GM21423 (cell line): ENCODE results near the gene ACTR10.
"Not testable (repeated sequence)": the region's sequence is repeated elsewhere in the genome, so short reads cannot be mapped to it uniquely, and the experiment has no call there.

ENCODE experiments used
- ATAC-seq: cut with Tn5 transposase; IDR thresholded peaks from one replicate; pipeline ENCODE4 v1.9.1; 2021; ENCODE audit warnings: mild to moderate bottlenecking, moderate library complexity; ENCODE audit not compliant: unreplicated experiment

Gene ACTR10

DNA sequence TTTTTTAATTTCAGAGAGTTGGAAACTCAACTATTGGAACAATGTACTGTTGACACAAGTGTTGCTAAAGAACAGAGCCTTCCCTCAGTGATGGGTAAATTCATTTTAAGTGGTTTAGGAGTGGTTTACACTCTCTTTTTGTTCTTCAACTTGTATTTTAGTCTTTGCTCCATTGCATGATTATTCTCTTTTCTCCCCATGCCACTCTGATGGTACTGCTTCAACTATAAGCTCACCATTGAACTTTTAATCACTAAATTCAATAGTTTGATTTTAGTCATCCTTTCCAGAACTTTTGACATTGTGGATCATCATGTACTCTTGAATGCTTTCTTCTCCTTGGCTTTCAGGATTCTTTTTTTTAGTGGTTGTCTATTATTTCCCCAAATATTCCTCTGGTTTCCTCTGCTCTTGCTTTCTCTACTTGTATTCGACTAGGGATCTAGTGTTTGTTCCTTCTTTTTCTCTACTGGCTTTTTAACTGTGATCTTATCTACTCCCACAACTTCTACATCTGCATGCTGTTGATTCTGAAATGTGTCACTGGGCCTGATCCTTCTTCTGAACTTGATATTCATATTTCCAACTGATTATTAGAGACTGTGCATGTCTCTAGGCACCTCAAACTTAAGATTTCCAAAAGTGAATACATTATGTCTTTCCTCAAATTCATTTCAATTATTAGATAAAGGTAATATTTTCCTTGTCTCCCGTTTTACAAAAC lies 15.4 kb downstream of the ACTR10 start:
- ATAC-seq, result no peak

DNA sequence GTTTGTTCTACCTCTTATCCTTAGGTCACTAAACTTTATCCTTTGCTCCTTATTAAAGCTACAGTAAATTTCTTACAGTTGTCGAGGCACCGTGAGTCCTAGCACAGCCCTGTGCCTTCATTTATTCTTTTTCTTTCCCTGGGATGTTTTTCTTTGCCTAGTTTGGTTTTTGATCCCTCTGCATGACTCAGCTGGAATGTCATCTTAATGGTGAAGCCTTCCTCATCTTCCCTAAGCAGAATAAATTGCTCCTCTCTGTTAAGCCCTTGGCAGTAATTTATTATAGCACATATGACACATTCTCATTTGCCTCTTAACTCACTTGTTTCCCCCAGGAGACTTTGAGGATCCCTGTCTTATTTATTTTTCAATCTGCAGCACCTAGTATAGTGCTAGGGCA lies 16.6 kb downstream of the ACTR10 start:
- no peak for ATAC-seq

DNA sequence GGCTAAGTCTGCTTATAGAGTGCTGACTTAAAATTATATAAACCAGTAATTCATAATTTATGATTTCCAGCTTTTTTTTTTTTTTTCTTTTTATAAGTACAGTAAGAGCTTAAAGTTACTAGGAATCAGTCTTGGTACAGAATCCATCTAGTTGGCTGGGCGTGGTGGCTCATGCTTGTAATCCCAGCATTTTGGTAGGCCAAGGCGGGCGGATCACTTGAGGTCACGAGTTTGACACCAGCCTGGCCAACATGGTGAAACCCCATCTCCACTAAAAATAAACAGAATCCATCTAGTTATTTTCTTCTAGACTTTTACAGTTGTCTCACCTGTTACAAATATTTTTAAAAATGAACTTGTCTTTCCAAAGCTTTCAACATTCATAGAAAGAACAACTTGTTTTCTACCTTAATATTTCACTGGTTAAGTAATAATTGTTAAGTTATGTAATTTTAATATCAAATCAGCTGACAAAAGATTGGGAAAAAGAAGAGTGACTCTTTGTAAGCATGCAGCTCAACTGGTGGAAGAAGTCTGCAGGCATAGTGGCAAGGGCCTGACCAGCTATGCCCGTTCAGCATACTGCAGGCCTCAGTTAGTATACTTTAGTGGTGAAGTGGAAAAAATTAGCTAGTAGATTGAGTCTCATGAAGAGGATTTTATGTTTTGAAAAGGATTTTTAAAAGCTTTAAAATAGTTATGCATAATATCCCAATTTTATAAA lies 27.3 kb downstream of the ACTR10 start:
- no peak for ATAC-seq

DNA sequence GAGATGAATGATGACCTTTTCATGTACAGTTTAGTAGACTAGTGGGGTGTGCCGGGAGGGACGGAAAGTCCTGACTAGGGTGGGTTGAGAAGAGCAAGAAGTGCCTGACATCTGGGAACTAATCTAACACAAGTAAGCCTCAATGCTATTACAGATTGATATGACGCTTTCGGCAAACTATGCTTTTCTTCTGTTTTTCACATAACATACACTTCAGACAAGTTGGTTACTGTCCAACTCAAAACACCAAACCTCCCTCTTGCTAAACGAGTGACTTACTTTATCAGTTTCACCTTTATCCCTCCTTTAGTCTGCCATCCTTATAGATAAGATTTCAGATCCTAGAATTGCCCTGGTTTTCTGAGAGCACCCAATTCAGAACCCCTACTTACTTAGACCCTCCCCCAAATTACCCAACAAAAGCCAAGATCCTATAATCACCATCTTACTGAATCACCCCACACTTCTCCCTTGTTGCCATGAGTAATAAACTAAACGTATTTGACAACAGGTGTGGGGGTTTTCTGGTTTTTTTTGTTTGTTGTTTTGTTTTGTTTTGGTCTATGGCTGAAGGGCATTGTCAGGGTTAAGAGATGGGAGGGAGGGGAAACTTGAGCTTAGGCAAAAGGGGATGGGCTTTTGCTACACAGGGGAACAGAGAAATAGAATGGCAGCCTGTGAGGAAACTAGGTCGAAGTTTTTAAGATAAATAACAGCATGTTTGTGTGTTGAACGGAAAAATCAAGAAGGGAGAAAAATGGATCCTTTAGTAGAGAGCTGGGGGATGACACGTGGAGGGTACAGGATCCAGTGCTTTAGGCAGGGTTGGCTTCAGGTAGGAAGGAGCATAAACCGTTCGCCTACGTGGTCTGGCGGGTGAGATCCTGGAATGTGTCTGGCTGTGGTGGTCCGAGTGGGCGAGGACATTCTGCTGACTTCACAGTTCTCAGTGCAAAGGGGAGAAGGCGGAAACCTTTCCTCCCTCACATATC lies 38.6 kb downstream of the ACTR10 start:
- ATAC-seq, result no peak

DNA sequence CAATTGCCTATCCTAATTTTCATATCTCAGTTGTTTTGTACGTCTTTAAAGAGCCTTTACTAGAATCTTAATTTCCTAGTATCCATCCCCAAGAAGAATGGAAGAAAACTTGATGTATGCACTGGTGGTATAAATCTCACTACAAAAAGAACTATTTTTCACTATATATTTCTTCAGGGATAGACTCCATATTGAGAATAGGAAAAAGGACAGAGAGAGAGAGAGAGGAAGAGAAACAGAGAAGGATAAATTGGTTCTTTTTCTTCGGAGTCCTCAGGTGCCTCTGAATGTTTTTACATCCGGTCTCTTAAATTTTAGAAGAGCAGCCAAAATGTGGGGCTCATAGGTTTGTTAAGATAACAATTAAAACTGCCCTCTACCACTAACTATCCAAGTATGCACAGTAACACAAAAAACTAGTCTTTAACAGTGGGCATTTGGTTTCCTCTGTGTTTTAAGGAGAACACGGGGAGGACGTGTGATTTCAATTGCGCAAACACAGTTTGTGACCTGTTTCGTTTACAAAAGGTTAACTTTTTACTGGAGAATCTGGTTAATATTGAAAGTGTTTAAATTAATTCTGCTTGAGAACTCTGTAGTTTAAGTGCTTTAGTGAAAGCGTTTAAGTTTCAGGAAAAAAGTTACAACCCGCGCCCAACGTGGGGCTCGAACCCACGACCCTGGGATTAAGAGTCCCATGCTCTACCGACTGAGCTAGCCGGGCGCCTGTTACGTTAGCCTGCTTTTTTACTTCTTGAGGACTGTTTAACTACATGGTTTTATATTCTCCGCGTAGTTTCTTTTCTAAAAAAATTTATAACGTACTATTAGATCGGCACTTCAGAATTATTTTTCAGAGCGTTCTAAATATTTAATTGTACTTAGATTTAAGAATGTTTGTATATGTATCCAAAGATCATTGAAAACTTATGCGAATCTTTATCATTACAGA lies 39.6 kb downstream of the ACTR10 start:
- ATAC-seq, result peak; percentile 23

DNA sequence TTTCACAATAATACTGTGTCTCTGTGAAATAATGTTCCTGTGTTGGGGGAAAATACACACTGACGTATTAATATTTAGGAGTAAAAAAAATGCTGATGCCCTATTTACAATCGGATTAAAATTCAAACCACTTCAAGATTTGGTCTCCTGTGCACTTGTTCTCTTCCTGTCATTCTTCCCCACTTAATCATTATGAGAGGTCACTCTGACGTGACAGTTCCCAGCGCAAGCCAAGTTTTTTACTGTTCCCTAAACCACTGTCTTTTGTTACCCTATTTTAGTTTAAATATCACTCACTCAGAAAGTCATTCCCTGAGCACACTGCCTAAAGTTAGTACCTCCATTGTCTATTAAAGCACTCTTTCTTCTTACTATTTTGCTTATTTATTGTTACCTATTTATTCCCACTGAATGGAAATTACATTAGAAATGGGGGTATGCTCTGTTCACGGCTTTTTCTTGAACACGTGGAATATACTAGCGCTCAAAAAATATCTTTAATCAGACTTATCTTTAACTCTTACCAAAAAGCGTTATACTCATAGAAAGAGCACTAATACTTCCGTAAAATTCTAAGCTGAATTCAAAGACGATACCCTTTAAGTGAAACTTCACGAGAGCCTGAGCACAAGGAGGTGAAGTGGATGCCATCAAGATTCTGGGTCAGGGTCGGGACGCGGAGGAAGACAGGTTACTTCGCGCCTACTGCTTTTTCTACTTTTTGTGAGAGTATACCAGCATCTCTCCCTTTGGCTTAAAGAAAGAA lies 44.0 kb downstream of the ACTR10 start:
- peak; percentile 35 for ATAC-seq

DNA sequence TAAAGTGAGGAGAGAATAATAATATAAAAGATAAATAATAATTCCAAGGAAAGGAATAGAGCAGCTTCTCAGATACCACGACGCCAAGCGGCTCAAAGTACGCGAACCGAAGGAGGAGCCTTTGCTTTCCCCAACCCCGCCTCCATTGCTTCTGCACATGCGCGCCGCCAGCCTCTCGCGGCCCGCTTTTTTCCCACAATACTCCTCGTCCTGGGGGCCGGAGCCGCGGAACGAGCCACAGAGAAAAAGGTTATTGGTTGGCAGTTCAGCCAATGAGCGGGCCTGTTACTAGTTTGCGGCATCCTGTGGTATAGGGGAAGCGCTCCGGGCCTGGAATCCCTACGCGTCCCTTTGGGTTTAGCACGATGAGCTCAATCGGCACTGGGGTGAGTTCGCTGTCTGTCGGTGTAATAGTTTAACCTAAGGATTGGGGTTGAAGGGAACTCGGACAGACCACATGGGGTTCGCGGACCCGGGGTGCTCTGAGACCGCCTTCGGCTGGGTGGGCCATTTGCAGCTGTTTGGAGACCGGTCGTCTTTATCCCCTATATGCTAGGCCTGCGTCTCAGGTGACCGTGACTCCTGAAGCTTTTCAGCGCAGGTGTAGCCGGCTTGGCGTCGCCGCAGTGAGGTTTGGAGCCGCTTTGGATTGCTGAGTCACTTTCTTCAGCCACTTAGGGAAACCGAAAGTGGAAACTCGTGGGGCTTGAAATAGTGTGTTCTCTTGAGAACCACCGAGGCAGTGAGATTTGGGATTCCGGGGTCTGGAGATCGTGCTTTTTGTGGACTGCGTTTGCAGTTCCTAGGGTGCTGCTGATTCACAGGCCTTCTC lies 44.8 kb downstream of the ACTR10 start, which contains the start of gene PSMA3:
PSMA3 (plus strand) TSS at position 288 of the 832 bp plus-strand sequence; CDS start at position 366, 78 bp downstream.
- ATAC-seq, result peak; percentile 89

DNA sequence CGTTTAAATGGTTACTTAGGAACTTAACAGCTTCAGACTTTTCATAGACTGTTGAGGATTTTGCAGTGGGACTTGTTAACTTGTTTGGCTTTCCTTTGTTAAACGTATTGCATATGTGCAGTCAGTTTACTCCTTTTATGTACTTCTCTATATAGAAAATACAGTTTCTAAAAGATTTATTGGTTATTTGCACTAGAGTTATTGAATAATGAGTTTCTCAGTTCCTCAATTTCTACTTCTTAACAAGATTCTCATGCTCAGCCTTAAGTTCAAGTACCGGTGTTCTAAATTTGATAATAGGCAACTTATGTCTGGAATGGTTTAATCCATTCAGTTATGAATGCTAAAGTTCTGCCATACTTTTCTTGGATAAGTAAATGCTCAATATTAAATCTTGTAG lies 45.6 kb downstream of the ACTR10 start:
- ATAC-seq, result no peak

DNA sequence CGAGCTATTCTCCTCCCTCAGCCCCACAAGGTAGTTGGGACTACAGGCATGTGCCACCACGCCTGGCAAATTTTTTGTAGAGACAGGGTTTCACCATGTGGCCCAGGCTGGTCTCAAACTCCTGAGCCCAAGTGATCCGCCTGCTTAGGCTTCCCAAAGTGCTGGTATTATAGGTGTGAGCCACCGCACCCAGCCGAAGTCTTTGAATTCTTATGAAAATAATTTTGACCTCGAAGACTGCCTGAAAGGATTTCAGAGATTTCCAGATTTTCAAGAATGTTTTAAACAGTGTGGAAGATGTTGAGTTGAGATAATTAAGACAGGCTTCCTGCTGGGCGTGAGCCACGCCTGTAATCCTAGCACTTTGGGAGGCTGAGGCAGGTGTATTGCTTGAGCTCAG lies 49.7 kb downstream of the ACTR10 start:
- ATAC-seq, result no peak

DNA sequence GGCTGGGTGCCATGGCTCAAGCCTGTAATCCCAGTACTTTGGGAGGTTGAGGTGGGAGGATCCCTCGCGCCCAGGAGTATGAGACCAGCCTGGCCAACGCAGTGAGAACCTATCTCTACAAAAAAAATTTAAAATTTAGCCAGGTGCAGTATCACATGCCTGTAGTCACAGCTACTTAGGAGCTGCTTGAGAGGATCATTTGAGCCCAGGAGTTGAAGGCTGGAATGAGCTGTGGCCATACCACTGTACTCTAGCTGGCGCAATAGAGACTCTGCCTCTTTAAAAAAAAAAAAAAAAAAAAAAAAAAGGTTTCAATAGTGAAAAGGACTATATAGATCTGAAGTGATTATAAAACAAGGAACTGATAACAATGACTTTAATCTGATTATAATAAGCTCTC lies 58.2 kb downstream of the ACTR10 start:
- no peak for ATAC-seq

DNA sequence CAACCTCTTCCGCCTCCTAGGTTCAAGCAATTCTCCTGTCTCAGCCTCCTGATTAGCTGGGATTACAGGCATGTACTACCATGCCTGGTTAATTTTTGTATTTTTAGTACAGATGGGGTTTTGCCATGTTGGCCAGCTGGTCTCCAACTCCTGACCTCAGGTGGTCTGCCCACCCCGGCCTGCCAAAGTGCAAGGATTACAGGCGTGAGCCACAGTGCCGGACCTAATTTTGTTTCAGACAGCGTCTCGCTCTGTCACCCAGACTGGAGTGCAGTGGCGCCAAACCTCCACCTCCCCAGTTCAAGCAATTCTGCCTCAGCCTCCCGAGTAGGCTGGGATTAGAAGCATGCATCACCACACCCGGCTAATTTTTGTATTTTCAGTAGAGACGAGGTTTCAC lies 62.1 kb downstream of the ACTR10 start:
- not testable (repeated sequence) for ATAC-seq

DNA sequence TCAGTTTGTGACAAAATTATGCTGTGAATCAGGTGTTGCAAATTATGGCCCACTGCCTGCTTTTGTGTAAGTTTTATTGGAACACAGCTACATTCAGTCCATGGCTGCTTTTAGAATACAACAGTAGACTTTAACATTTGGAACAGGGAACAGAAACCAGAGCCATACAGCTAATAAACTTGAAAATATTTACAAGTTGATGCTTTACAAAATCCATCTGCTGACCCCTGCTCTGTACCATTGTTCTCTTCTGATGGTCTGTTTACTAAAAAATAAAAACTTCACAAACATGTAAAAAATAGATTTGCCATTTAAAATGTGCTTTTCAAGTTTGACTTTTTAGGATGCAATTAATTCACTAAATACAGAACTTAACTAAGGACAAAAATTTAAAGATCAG lies 65.5 kb downstream of the ACTR10 start:
- ATAC-seq, result no peak

DNA sequence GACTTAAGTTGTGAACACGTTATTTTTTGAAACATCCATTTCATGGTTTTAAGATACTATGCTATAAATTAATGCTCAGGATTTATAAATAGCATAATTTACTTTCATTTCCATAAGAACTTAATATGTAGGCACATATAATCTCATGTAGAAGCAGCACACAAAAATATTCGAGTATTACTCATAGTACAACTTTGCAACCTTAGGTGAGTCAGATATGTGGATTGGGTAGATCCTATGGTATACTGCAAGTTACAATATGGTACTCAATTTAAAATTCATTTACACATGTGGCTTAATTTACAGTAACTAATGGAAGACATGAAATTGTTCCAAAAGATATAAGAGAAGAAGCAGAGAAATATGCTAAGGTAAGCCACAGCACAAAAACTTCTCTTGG lies 70.7 kb downstream of the ACTR10 start:
- ATAC-seq, result no peak

DNA sequence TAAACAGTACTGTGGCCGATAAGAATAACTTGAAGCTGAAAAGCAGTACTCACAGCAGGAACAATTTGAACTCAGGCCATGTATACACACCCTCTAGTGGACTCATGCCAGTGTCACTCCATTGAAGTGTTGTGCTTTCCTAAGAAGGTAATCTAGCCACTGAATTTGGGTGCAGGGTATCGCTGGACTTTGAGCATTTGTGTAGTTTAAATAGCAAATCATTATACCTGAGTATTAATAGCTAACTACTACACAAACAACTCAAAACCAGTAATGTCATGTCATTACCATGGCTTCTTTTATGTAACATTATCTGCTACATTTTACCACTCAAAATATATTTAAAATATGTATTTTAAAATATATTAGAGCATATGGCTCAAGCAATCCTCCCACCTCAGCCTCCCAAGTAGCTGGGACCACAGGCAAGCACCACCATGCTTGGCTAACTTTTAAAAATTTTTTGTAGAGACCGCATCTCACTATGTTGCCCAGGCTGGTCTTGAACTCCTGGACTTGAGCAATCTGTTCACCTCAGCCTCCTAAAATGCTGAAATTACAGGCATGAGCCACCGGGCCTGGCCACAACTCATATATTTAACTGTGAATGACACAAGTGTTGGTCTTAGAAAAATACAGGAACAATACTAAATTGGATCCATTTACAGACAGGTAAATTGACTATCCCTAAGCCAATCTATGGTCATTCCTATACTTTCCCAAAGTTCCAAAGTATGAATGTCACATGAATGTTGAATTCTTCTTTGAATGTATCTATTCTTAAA lies 72.8 kb downstream of the ACTR10 start:
- ATAC-seq, result no peak

DNA sequence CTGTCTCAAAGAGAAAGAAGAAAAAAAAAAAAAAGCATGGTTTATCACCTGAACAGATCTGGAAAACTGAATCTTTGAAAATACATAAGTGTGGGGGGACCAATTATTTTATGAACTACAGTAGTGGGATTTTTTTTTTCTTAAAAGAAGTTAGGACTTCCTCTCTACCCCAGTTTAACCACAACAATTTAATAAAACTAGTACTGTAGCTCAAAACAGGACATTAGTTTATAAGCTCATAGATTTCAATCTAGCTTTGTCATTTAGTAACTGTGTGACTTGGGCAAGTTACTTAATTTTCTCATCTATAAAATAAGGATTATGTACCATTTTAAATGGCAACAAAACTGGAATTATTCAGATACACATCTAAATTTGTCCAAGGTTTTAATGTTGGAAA lies 74.9 kb downstream of the ACTR10 start:
- ATAC-seq, result no peak

DNA sequence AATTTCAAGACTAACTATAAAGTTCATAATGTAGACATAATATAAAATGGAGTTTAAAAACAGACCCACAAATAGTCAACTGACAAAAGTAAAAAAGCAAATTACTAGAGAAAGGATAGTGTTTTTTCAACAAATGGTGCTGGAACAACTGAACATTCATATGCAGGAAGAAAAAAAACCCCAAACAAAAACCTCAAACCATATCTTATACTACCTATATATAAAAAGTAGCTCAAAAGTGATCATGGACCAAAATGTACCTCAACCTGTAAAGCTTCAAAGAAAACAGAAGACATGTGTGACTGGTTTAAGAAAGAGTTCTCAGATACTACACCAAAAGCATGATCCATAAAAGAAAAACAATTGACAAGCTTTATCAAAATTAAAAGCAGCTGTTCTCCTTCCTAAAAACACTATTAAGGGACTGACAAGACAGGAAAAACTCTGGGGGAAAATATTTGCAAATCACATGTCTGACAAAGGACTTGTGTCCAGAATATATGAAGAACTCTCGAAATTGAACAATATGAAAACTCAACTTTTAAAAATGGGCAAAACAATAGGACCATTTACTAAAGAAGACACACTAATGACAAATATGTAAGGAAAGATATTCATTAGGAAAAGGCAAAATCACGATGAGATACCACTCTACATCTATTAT lies 75.7 kb downstream of the ACTR10 start:
- ATAC-seq, result no peak

DNA sequence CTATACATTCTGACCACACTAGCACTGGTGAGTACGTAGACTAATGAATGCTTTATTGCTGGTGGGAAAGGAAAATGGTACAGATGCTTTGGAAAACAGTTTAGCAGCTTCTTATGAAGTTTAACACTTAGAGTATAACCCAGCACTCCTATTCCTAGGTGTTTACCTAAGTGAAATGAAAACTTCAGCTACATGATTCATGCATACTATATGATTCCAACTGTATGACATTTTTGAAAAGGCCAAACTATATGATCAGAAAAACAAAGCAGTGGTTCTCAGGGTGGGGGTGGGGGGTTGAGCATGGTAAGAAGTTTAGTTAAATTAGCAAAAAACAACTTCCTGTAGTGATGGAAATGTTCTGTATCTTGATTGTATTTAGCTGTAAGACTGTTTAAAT lies 76.3 kb downstream of the ACTR10 start:
- ATAC-seq, result no peak
